Left lung (tissue), 10 donors: ENCODE measurements around the gene REEP1. TPM values are rescaled to one million over a fixed set of nuclear protein-coding genes. Genes with fewer than 3 reads are reported as not detected.
A peak's percentile ranks its signal among the peaks of the same experiment; 100 is the strongest.

ENCODE experiments used
- ATAC-seq: fragments of 200-7000 bp; cut with Tn5 transposase; one replicate; pipeline ENCODE4 v1.9.1; 2020; ENCODE audit warnings: moderate library complexity
- DNase-seq, 4 donors: peaks; one replicate each; pipeline ENCODE4 v3.0.0-alpha.2; 2013 to 2020
- H3K27ac ChIP-seq, 2 donors: fragments of 200-600 bp; sonication (generic) in 1 of 2; one replicate each; pipeline versions ENCODE4 v1.5.0 to v1.8.0; 2020 to 2021
- H3K27me3 ChIP-seq, 2 donors: fragments of 200-600 bp; sonication (generic) in 1 of 2; one replicate each; pipeline versions ENCODE4 v1.5.0 to v1.8.0; 2020 to 2021
- H3K36me3 ChIP-seq, 2 donors: fragments of 200-600 bp; sonication (generic) in 1 of 2; one replicate each; pipeline versions ENCODE4 v1.5.0 to v1.8.0; 2020 to 2021
- H3K4me1 ChIP-seq, 2 donors: fragments of 200-600 bp; one replicate each; pipeline ENCODE4 v1.8.0; 2021
- H3K4me3 ChIP-seq, 2 donors: fragments of 200-600 bp; sonication (generic) in 1 of 2; one replicate each; pipeline versions ENCODE4 v1.5.0 to v1.8.0; 2020 to 2021; ENCODE audit warnings: mild to moderate bottlenecking in 1 of 2
- H3K9me3 ChIP-seq, 2 donors: fragments of 200-600 bp; sonication (generic) in 1 of 2; one replicate each; pipeline versions ENCODE4 v1.5.0 to v1.8.0; 2020 to 2021
- CTCF ChIP-seq, 2 donors: fragments of 200-600 bp; sonication (generic) in 1 of 2; IDR thresholded peaks; one replicate each; pipeline versions ENCODE4 v1.5.0 to v1.8.0; 2021; ENCODE audit warnings: antibody characterized with exemption in 2 of 2
- intact Hi-C, 2 donors: fragments of 100-400 bp; cut with DNase I; formaldehyde crosslinking; loops; one replicate each; pipeline versions ENCODE4 v1.11.2 to v1.14.2; 2022
- polyA plus RNA-seq, 6 donors: library from polyadenylated mRNA; unstranded; fragments of 120-200 nt; gene quantifications; one replicate each; pipeline ENCODE4 v1.2.1, GENCODE V29; 2013; ENCODE audit not compliant: insufficient read length in 6 of 6
- total RNA-seq, 2 donors: library from RNA; stranded (reverse); fragmentation: NEBNext Ultra II Directional; extraction: Animal tissue kit (Norgen Biotek cat#: 25700); gene quantifications; one replicate each; pipeline ENCODE4 v1.2.1, GENCODE V29; 2021
- donor health status: DM: no; HTN: yes; CAD: no.
- donor health status: DM: no; HTN: no; CAD: no.

The REEP1 gene
- total and polyA plus RNA-seq, 8 donors, result 4.8 to 19.9 (median 17.1) TPM

GRCh38 chr2:86223927-86224560 lies 113.4 kb downstream of the REEP1 start:
- intact Hi-C loops, result loop anchor here in 1 of 2 donors (10.0 kb wide), 1 partner anchor 141 kb away; no protein-coding TSS in a partner anchor
- H3K27me3 ChIP-seq, result no peaks in the 10 kb centered on the region
- no peaks in the 10 kb centered on the region for H3K9me3 ChIP-seq
- no peak for DNase-seq
- H3K4me3 ChIP-seq, result no peak overlapping the region
- H3K4me1 ChIP-seq, result peaks cover 9% of the 10 kb centered on the region in 2 donors
- H3K36me3 ChIP-seq, result no peaks in the 10 kb centered on the region
- no peak overlapping the region for H3K27ac ChIP-seq
- no peak for ATAC-seq
- no peak for TF ChIP-seq CTCF (IDR thresholded peaks at IDR 0.05)

- H3K4me3 ChIP-seq, result no peak overlapping the region
- no peak overlapping the region for H3K27ac ChIP-seq
- peak in 1 of 4 donors; percentile 74 for DNase-seq
- no peak for TF ChIP-seq CTCF (IDR thresholded peaks at IDR 0.05)
- H3K36me3 ChIP-seq, result no peaks in the 10 kb centered on the region
- intact Hi-C loops, result loop anchor here in 1 of 2 donors (10.0 kb wide), 1 partner anchor 141 kb away; no protein-coding TSS in a partner anchor
- peak; percentile 45 for ATAC-seq
- peaks cover 9% of the 10 kb centered on the region in 2 donors for H3K4me1 ChIP-seq
- no peaks in the 10 kb centered on the region for H3K9me3 ChIP-seq
- no peaks in the 10 kb centered on the region for H3K27me3 ChIP-seq
These were observed 114.1 kb downstream of the REEP1 start for GRCh38 chr2:86223140-86223926.

GRCh38 chr2:86221066-86221684 lies 116.3 kb downstream of the REEP1 start:
- Histone ChIP-seq H3K27me3 (peaks cover 0 to 5% of the 10 kb centered on the region in 2 donors), H3K4me3 (no peak overlapping the region), H3K9me3 (no peaks in the 10 kb centered on the region), H3K27ac (no peak overlapping the region), H3K36me3 (no peaks in the 10 kb centered on the region), H3K4me1 (peaks cover 9% of the 10 kb centered on the region in 2 donors)
- intact Hi-C loops, result loop anchor here in 1 of 2 donors (10.0 kb wide), 1 partner anchor 144 kb away; no protein-coding TSS in a partner anchor
- ATAC-seq (peak; percentile 67), DNase-seq (peak in 1 of 4 donors; percentile 55)
- TF ChIP-seq CTCF (IDR thresholded peaks at IDR 0.05), result peak; percentile 64 to 72

GRCh38 chr2:86219896-86220295 lies 117.5 kb downstream of the REEP1 start:
- no peak overlapping the region for H3K4me3 ChIP-seq
- H3K36me3 ChIP-seq, result no peaks in the 10 kb centered on the region
- no peak for DNase-seq
- H3K27me3 ChIP-seq, result peaks cover 0 to 5% of the 10 kb centered on the region in 2 donors
- no peak overlapping the region for H3K27ac ChIP-seq
- no peaks in the 10 kb centered on the region for H3K9me3 ChIP-seq
- intact Hi-C loops, result loop anchor here in 1 of 2 donors (10.0 kb wide), 1 partner anchor 145 kb away; no protein-coding TSS in a partner anchor
- no peak for TF ChIP-seq CTCF (IDR thresholded peaks at IDR 0.05)
- peaks cover 6% of the 10 kb centered on the region in 2 donors for H3K4me1 ChIP-seq
- ATAC-seq, result no peak
